ENCODE measurements around the gene HOXD13. TPM values are rescaled to one million over a fixed set of nuclear protein-coding genes. Genes with fewer than 3 reads are reported as not detected.
A peak's percentile ranks its signal among the peaks of the same experiment; 100 is the strongest.

The HOXD13 gene
- total and polyA plus RNA-seq, 2 of the 13 experiments (the other 11 are each of a cell fraction or from before 2014, with no cell fraction given), result not detected

DNA sequence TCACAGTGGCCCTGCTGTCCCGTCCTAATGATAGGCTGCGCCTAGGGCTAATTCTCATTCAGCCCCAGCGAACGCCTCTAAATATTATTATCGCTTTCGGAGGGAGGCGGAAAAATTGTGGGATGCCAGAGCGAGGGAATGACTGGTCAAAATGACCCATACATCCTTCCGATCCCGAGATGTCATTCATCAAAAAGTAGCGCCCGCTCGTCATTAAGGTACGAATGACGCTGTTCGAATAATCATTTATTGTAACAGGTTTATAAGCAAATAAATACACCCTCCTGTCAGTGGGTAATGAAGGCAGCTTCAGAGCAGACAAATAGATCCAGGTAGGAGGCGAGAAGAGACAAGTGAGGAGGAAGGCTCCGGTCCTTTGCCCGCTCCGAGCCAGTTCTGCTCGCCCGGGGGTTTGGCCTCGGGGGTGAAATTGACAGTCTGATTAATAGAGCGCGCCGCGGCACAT, 8.7 kb upstream of the HOXD13 start, which contains the start of gene EVX2:
Gene EVX2, minus strand, starts transcription at position 167 of the 466 bp plus-strand sequence. CDS start 186 bp downstream, outside the sequence.
- no peak for DNase-seq (ENCODE audit: low spot score)
- Histone ChIP-seq H3K9me3 (ENCODE audit: low read length) (no peaks in the 10 kb centered on the region), H3K9ac (ENCODE audit: insufficient read depth, low read depth, low read length) (no peak within 1 kb of the TSS), H3K27ac (ENCODE audit: extremely low read length, insufficient read depth, low read length) (no peak within 1 kb of the TSS), H3K4me2 (ENCODE audit: low read depth, low read length) (peak within 1 kb of the TSS; percentile 46), H3K4me1 (ENCODE audit: insufficient read depth, low read length) (peaks cover 25% of the 10 kb centered on the region), H2AFZ (ENCODE audit: low read length) (no peak within 1 kb of the TSS), H3K4me3 (replicated peaks in 1 of 3; ENCODE audit: insufficient read depth in 1 of 3, low read depth in 2 of 3, low read length in 3 of 3) (peak within 1 kb of the TSS in 1 of 3 experiments; percentile 31; a peak in 1 of 6 replicates), H3K27me3 (ENCODE audit: control insufficient read depth in 1 of 2, insufficient read depth in 2 of 2, low read length in 2 of 2) (peaks cover 7 to 82% of the 10 kb centered on the region in 2 experiments; a peak in 4 of 5 replicates), H4K20me1 (ENCODE audit: insufficient read depth, low read length) (no peaks in the 10 kb centered on the region), H3K79me2 (ENCODE audit: insufficient read depth, low read length) (no peaks in the 10 kb centered on the region), H3K36me3 (replicated peaks in 1 of 2; ENCODE audit: control insufficient read depth in 1 of 2, insufficient read depth in 2 of 2, low read length in 2 of 2) (no peaks in the 10 kb centered on the region)
- 58% methylated on average over 27 of the region's 27 CpGs for WGBS (ENCODE audit: low lambda C conversion rate)
- intact Hi-C loops (cut with micrococcal nuclease; ENCODE audit: unreplicated experiment) (no loop called here), in situ Hi-C loops (cut with HindIII; ENCODE audit: extremely low pct_ligation_motif_present, low pct_unique_long_range_greater_than_20kb) (no loop called here)
- no TSS peak for BruUV-seq (replicated peaks)
- ChIA-PET POLR2A (no interaction called here), CTCF (ENCODE audit: low intra/inter-chr PET ratio, low total read pairs) (no interaction called here)
- no peak for ATAC-seq
- FAIRE-seq, result no peak
- TF ChIP-seq, protein P1, sequence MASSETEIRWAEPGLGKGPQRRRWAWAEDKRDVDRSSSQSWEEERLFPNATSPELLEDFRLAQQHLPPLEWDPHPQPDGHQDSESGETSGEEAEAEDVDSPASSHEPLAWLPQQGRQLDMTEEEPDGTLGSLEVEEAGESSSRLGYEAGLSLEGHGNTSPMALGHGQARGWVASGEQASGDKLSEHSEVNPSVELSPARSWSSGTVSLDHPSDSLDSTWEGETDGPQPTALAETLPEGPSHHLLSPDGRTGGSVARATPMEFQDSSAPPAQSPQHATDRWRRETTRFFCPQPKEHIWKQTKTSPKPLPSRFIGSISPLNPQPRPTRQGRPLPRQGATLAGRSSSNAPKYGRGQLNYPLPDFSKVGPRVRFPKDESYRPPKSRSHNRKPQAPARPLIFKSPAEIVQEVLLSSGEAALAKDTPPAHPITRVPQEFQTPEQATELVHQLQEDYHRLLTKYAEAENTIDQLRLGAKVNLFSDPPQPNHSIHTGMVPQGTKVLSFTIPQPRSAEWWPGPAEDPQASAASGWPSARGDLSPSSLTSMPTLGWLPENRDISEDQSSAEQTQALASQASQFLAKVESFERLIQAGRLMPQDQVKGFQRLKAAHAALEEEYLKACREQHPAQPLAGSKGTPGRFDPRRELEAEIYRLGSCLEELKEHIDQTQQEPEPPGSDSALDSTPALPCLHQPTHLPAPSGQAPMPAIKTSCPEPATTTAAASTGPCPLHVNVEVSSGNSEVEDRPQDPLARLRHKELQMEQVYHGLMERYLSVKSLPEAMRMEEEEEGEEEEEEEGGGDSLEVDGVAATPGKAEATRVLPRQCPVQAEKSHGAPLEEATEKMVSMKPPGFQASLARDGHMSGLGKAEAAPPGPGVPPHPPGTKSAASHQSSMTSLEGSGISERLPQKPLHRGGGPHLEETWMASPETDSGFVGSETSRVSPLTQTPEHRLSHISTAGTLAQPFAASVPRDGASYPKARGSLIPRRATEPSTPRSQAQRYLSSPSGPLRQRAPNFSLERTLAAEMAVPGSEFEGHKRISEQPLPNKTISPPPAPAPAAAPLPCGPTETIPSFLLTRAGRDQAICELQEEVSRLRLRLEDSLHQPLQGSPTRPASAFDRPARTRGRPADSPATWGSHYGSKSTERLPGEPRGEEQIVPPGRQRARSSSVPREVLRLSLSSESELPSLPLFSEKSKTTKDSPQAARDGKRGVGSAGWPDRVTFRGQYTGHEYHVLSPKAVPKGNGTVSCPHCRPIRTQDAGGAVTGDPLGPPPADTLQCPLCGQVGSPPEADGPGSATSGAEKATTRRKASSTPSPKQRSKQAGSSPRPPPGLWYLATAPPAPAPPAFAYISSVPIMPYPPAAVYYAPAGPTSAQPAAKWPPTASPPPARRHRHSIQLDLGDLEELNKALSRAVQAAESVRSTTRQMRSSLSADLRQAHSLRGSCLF (CRISPR knock-in tag; IDR thresholded peaks at IDR 0.05; ENCODE audit: borderline replicate concordance), result no peak
- TF ChIP-seq CENPBD1 (CRISPR knock-in tag; IDR thresholded peaks at IDR 0.05; ENCODE audit: borderline replicate concordance, low read depth), result no peak
- TF ChIP-seq ZNF687 (CRISPR knock-in tag; IDR thresholded peaks at IDR 0.05), result no peak
- TF ChIP-seq, protein P2, sequence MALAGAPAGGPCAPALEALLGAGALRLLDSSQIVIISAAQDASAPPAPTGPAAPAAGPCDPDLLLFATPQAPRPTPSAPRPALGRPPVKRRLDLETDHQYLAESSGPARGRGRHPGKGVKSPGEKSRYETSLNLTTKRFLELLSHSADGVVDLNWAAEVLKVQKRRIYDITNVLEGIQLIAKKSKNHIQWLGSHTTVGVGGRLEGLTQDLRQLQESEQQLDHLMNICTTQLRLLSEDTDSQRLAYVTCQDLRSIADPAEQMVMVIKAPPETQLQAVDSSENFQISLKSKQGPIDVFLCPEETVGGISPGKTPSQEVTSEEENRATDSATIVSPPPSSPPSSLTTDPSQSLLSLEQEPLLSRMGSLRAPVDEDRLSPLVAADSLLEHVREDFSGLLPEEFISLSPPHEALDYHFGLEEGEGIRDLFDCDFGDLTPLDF (CRISPR knock-in tag; IDR thresholded peaks at IDR 0.05), result no peak
- TF ChIP-seq HNF4G (IDR thresholded peaks at IDR 0.05; ENCODE audit: borderline replicate concordance, low read depth, low read length), result no peak
- no peak for TF ChIP-seq HNF4G (CRISPR knock-in tag; IDR thresholded peaks at IDR 0.05; ENCODE audit: borderline replicate concordance, low read depth)
- TF ChIP-seq ZNF12 (CRISPR knock-in tag; IDR thresholded peaks at IDR 0.05), result no peak
- TF ChIP-seq POLR2G (IDR thresholded peaks at IDR 0.05; ENCODE audit: low read depth, low read length), result no peak
- no peak for TF ChIP-seq ZFP37 (CRISPR knock-in tag; IDR thresholded peaks at IDR 0.05; ENCODE audit: borderline replicate concordance)
- no peak for TF ChIP-seq ZSCAN22 (CRISPR knock-in tag; IDR thresholded peaks at IDR 0.05)
- TF ChIP-seq, protein P3, sequence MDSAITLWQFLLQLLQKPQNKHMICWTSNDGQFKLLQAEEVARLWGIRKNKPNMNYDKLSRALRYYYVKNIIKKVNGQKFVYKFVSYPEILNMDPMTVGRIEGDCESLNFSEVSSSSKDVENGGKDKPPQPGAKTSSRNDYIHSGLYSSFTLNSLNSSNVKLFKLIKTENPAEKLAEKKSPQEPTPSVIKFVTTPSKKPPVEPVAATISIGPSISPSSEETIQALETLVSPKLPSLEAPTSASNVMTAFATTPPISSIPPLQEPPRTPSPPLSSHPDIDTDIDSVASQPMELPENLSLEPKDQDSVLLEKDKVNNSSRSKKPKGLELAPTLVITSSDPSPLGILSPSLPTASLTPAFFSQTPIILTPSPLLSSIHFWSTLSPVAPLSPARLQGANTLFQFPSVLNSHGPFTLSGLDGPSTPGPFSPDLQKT (CRISPR knock-in tag; IDR thresholded peaks at IDR 0.05; ENCODE audit: borderline replicate concordance), result no peak
- TF ChIP-seq ERF (CRISPR knock-in tag; IDR thresholded peaks at IDR 0.05), result no peak
- TF ChIP-seq MAF1 (CRISPR knock-in tag; IDR thresholded peaks at IDR 0.05; ENCODE audit: borderline replicate concordance), result no peak

All from HepG2 (cell line).